Endodermal cell (in vitro differentiated cells): ENCODE measurements around the gene GRIK4. TPM values are rescaled to one million over a fixed set of nuclear protein-coding genes. Genes with fewer than 3 reads are reported as not detected.

Experiments
- DNase-seq: peaks from one replicate; pipeline ENCODE4 v3.0.0-alpha.2; 2017
- H3K27ac ChIP-seq: 2 replicates; pipeline ENCODE4 v1.5.1; 2013; ENCODE audit warnings: mild to moderate bottlenecking, low read depth, low read length, moderate library complexity
- H3K27me3 ChIP-seq: 2 replicates; pipeline ENCODE4 v1.6.1; 2013; ENCODE audit warnings: mild to moderate bottlenecking, low read length, moderate library complexity; ENCODE audit not compliant: insufficient read depth, control insufficient read depth, poor library complexity, severe bottlenecking
- H3K36me3 ChIP-seq: 2 replicates; pipeline ENCODE4 v1.7.0; 2013; ENCODE audit warnings: mild to moderate bottlenecking, low read length, moderate library complexity; ENCODE audit not compliant: control insufficient read depth, insufficient read depth
- H3K4me1 ChIP-seq: one replicate; pipeline ENCODE4 v1.7.0; 2013; ENCODE audit warnings: low read length; ENCODE audit not compliant: control insufficient read depth, insufficient read depth
- H3K4me3 ChIP-seq: 2 replicates; pipeline ENCODE4 v1.5.1; 2013; ENCODE audit warnings: mild to moderate bottlenecking, low read length, moderate library complexity
- H3K9ac ChIP-seq: 2 replicates; pipeline ENCODE4 v1.6.1; 2013; ENCODE audit warnings: mild to moderate bottlenecking, low read length, moderate library complexity; ENCODE audit not compliant: poor library complexity, severe bottlenecking; ENCODE audit errors: extremely low read depth
- H3K9me3 ChIP-seq: 2 replicates; pipeline ENCODE4 v1.6.1; 2013; ENCODE audit warnings: mild to moderate bottlenecking, low read length, moderate library complexity; ENCODE audit not compliant: control insufficient read depth
- H3K27ac Mint-ChIP-seq: 2 replicates; pipeline ENCODE4 v1.8.0; 2020; ENCODE audit warnings: mixed read lengths
- H3K27me3 Mint-ChIP-seq: 2 replicates; pipeline ENCODE4 v1.8.0; 2021; ENCODE audit warnings: mild to moderate bottlenecking, mixed read lengths; ENCODE audit not compliant: insufficient read depth
- H3K36me3 Mint-ChIP-seq: 2 replicates; pipeline ENCODE4 v1.8.0; 2020; ENCODE audit warnings: low read depth, mixed read lengths
- H3K4me1 Mint-ChIP-seq: 2 replicates; pipeline ENCODE4 v1.8.0; 2020; ENCODE audit warnings: mixed read lengths
- H3K4me3 Mint-ChIP-seq: 2 replicates; pipeline ENCODE4 v1.8.0; 2020; ENCODE audit warnings: mild to moderate bottlenecking, moderate library complexity, mixed read lengths
- H3K9me3 Mint-ChIP-seq: 2 replicates; pipeline ENCODE4 v1.8.0; 2020; ENCODE audit warnings: mild to moderate bottlenecking, mixed read lengths
- WGBS, 2 experiments: methylation state at CpG; one replicate each; pipeline versions ENCODE4 v1.1.5 to v1.1.7; 2013; ENCODE audit warnings: missing lambda C conversion rate in 2 of 2, mixed read lengths in 1 of 2; ENCODE audit not compliant: insufficient coverage in 1 of 2, insufficient read length in 1 of 2; 5-methylcytosine and 5-hydroxymethylcytosine counted together
- total RNA-seq, 2 donors: library from RNA; stranded (reverse); fragmentation: NEBNext Ultra II Directional in 1 of 2; extraction: Animal tissue kit (Norgen Biotek cat#: 25700) in 1 of 2; gene quantifications; 2 replicates in 1 of 2; 3 replicates in 1 of 2; pipeline ENCODE4 v1.2.1, GENCODE V29; 2021
- TF ChIP-seq, protein P1 (sequence below): fragments of 200-600 bp; sonication (generic); conservative IDR thresholded peaks from 2 replicates; pipeline ENCODE4 v1.5.0; 2021; ENCODE audit warnings: antibody characterized with exemption, mild to moderate bottlenecking

The GRIK4 gene
- total RNA-seq, 2 donors from 2014 or later = 1.7 to 3.5 TPM

- WGBS, 2 experiments = 89 to 97% methylated on average over 1 of the region's 1 CpG
- Mint-ChIP-seq H3K4me1 (no peaks in the 10 kb centered on the region), H3K36me3 (no peaks in the 10 kb centered on the region), H3K9me3 (peaks cover 7% of the 10 kb centered on the region), H3K27ac (no peak overlapping the region), H3K4me3 (no peak overlapping the region), H3K27me3 (peaks cover 10% of the 10 kb centered on the region)
- H3K36me3 ChIP-seq = no peaks in the 10 kb centered on the region
- H3K4me1 ChIP-seq = no peaks in the 10 kb centered on the region
- H3K27ac ChIP-seq = no peak overlapping the region
- TF ChIP-seq, protein P1, sequence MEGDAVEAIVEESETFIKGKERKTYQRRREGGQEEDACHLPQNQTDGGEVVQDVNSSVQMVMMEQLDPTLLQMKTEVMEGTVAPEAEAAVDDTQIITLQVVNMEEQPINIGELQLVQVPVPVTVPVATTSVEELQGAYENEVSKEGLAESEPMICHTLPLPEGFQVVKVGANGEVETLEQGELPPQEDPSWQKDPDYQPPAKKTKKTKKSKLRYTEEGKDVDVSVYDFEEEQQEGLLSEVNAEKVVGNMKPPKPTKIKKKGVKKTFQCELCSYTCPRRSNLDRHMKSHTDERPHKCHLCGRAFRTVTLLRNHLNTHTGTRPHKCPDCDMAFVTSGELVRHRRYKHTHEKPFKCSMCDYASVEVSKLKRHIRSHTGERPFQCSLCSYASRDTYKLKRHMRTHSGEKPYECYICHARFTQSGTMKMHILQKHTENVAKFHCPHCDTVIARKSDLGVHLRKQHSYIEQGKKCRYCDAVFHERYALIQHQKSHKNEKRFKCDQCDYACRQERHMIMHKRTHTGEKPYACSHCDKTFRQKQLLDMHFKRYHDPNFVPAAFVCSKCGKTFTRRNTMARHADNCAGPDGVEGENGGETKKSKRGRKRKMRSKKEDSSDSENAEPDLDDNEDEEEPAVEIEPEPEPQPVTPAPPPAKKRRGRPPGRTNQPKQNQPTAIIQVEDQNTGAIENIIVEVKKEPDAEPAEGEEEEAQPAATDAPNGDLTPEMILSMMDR = no peak
- no peaks in the 10 kb centered on the region for H3K27me3 ChIP-seq
- no peaks in the 10 kb centered on the region for H3K9me3 ChIP-seq
- DNase-seq = no peak
- no peak overlapping the region for H3K9ac ChIP-seq
- H3K4me3 ChIP-seq = no peak overlapping the region
Observed at GRCh38 chr11:120674542-120674941, 163.0 kb downstream of the GRIK4 start.

GRCh38 chr11:120675171-120675570 is 163.6 kb downstream of the GRIK4 start:
- Histone ChIP-seq H3K9ac (no peak overlapping the region), H3K36me3 (no peaks in the 10 kb centered on the region), H3K4me1 (no peaks in the 10 kb centered on the region), H3K27ac (no peak overlapping the region), H3K27me3 (no peaks in the 10 kb centered on the region), H3K9me3 (no peaks in the 10 kb centered on the region), H3K4me3 (no peak overlapping the region)
- Mint-ChIP-seq H3K27me3 (peaks cover 10% of the 10 kb centered on the region), H3K36me3 (no peaks in the 10 kb centered on the region), H3K4me1 (no peaks in the 10 kb centered on the region), H3K9me3 (peaks cover 7% of the 10 kb centered on the region), H3K27ac (no peak overlapping the region), H3K4me3 (no peak overlapping the region)
- 85% methylated on average over 1 of the region's 1 CpG; no CpG with 5 or more reads in 1 of the 2 experiments for WGBS, 2 experiments
- TF ChIP-seq, protein P1 = no peak
- DNase-seq = no peak

DNA sequence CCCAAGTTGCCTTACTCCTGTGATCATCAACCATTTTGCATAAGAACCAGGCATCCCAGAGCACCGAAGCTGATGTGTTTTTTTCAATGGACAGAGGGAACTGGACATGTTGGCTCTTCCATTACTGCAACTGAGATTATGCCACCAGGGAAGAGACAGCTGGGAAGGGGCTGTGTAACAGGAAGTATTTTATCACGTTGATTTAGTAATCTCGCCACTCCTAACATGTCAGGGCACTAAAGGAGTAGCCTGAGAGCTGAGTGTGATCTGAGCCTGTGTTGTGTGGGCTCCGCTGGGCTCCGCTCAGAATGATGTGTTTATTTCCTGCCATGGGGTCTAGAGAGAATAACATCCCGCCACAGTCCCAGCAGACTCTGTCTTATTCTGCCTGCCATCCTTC is 165.4 kb downstream of the GRIK4 start:
- H3K27me3 ChIP-seq = no peaks in the 10 kb centered on the region
- DNase-seq = no peak
- Mint-ChIP-seq H3K4me1 (peaks cover 8% of the 10 kb centered on the region), H3K9me3 (peaks cover under 1% of the 10 kb centered on the region), H3K36me3 (no peaks in the 10 kb centered on the region), H3K27me3 (peaks cover 5% of the 10 kb centered on the region), H3K27ac (no peak overlapping the region), H3K4me3 (no peak overlapping the region)
- H3K9me3 ChIP-seq = no peaks in the 10 kb centered on the region
- no peak overlapping the region for H3K4me3 ChIP-seq
- no peaks in the 10 kb centered on the region for H3K36me3 ChIP-seq
- TF ChIP-seq, protein P1 = no peak
- no peaks in the 10 kb centered on the region for H3K4me1 ChIP-seq
- no peak overlapping the region for H3K9ac ChIP-seq
- no peak overlapping the region for H3K27ac ChIP-seq
- WGBS, 2 experiments = 91 to 98% methylated on average over 6 of the region's 6 CpGs
